SJCRH30 (cell line): ENCODE data around the gene SNAPC2. TPM values are rescaled to one million over a fixed set of nuclear protein-coding genes. Genes with fewer than 3 reads are reported as not detected.
"Not testable (repeated sequence)": the region's sequence is repeated elsewhere in the genome, so short reads cannot be mapped to it uniquely, and the experiment has no call there.

Experiments used
- DNase-seq, 2 experiments: peaks; one replicate each; pipeline ENCODE4 v3.0.0-alpha.2; 2015 to 2020
- H3K27ac ChIP-seq: fragments of 250-450 bp; sonication (Bioruptor Pico); 2 replicates; pipeline ENCODE4 v1.5.1; 2020; ENCODE audit warnings: mild to moderate bottlenecking, moderate library complexity
- H3K27me3 ChIP-seq: fragments of 250-450 bp; sonication (Bioruptor Pico); 2 replicates; pipeline ENCODE4 v1.5.1; 2020; ENCODE audit warnings: mild to moderate bottlenecking, moderate library complexity
- H3K36me3 ChIP-seq: fragments of 250-450 bp; sonication (Bioruptor Pico); 2 replicates; pipeline ENCODE4 v1.5.1; 2020; ENCODE audit warnings: mild to moderate bottlenecking, moderate library complexity
- H3K4me1 ChIP-seq: fragments of 250-450 bp; sonication (Bioruptor Pico); 2 replicates; pipeline ENCODE4 v1.5.1; 2020; ENCODE audit warnings: mild to moderate bottlenecking, moderate library complexity
- H3K4me3 ChIP-seq: fragments of 250-450 bp; sonication (Bioruptor Pico); 2 replicates; pipeline ENCODE4 v1.5.1; 2020; ENCODE audit warnings: mild to moderate bottlenecking, moderate library complexity
- H3K9me3 ChIP-seq: fragments of 250-450 bp; sonication (Bioruptor Pico); replicated peaks from 2 replicates; pipeline ENCODE4 v1.5.1; 2020; ENCODE audit warnings: mild to moderate bottlenecking, moderate library complexity
- total RNA-seq: library from RNA; depleted of rRNA; stranded (reverse); fragments of >200 nt; shearing (Covaris generic); gene quantifications from 2 replicates; pipeline ENCODE4 v1.2.3, GENCODE V29; 2014

SNAPC2 gene
- total RNA-seq, 1 experiment from 2014 or later = 15.8 TPM

GRCh38 chr19:7910321-7911161, 9.6 kb upstream of the SNAPC2 start:
- Histone ChIP-seq H3K36me3 (no peaks in the 10 kb centered on the region; the same call in 1 of the 2 replicates), H3K9me3 (no peaks in the 10 kb centered on the region), H3K4me3 (no peak overlapping the region), H3K4me1 (no peaks in the 10 kb centered on the region), H3K27ac (no peak overlapping the region), H3K27me3 (no peaks in the 10 kb centered on the region; the same call in 1 of the 2 replicates)
- DNase-seq = no peak

- H3K36me3 ChIP-seq = no peaks in the 10 kb centered on the region; the same call in 1 of the 2 replicates
- H3K9me3 ChIP-seq = no peaks in the 10 kb centered on the region
- H3K27me3 ChIP-seq = no peaks in the 10 kb centered on the region; the same call in 1 of the 2 replicates
- H3K27ac ChIP-seq = no peak overlapping the region
- no peak overlapping the region for H3K4me3 ChIP-seq
- DNase-seq = no peak
- H3K4me1 ChIP-seq = no peaks in the 10 kb centered on the region
Observed at GRCh38 chr19:7911508-7912143, 8.5 kb upstream of the SNAPC2 start.

GRCh38 chr19:7912144-7912696, 7.9 kb upstream of the SNAPC2 start:
- H3K4me3 ChIP-seq = no peak overlapping the region
- no peak for DNase-seq
- H3K27me3 ChIP-seq = no peaks in the 10 kb centered on the region; the same call in 1 of the 2 replicates
- no peaks in the 10 kb centered on the region for H3K4me1 ChIP-seq
- no peaks in the 10 kb centered on the region; the same call in 1 of the 2 replicates for H3K36me3 ChIP-seq
- H3K27ac ChIP-seq = no peak overlapping the region
- no peaks in the 10 kb centered on the region for H3K9me3 ChIP-seq

- no peaks in the 10 kb centered on the region for H3K9me3 ChIP-seq
- H3K27me3 ChIP-seq = no peaks in the 10 kb centered on the region; the same call in 1 of the 2 replicates
- H3K4me3 ChIP-seq = no peak overlapping the region
- no peaks in the 10 kb centered on the region; the same call in 1 of the 2 replicates for H3K36me3 ChIP-seq
- H3K27ac ChIP-seq = no peak overlapping the region
- no peak for DNase-seq
- H3K4me1 ChIP-seq = no peaks in the 10 kb centered on the region
Observed at GRCh38 chr19:7912697-7913564, 7.2 kb upstream of the SNAPC2 start.

- no peaks in the 10 kb centered on the region for H3K9me3 ChIP-seq
- H3K36me3 ChIP-seq = no peaks in the 10 kb centered on the region; the same call in 1 of the 2 replicates
- no peak overlapping the region for H3K27ac ChIP-seq
- H3K27me3 ChIP-seq = no peaks in the 10 kb centered on the region; the same call in 1 of the 2 replicates
- no peaks in the 10 kb centered on the region for H3K4me1 ChIP-seq
- no peak overlapping the region for H3K4me3 ChIP-seq
- no peak for DNase-seq
Observed at GRCh38 chr19:7913652-7914051, 6.5 kb upstream of the SNAPC2 start.

- DNase-seq = no peak
- no peak overlapping the region for H3K4me3 ChIP-seq
- H3K36me3 ChIP-seq = no peaks in the 10 kb centered on the region; the same call in 1 of the 2 replicates
- no peaks in the 10 kb centered on the region for H3K9me3 ChIP-seq
- no peaks in the 10 kb centered on the region for H3K4me1 ChIP-seq
- no peak overlapping the region for H3K27ac ChIP-seq
- no peaks in the 10 kb centered on the region; the same call in 1 of the 2 replicates for H3K27me3 ChIP-seq
Observed at GRCh38 chr19:7914099-7914498, 6.0 kb upstream of the SNAPC2 start.

- no peaks in the 10 kb centered on the region for H3K9me3 ChIP-seq
- no peaks in the 10 kb centered on the region; the same call in 1 of the 2 replicates for H3K27me3 ChIP-seq
- H3K4me3 ChIP-seq = no peak within 1 kb of the TSS
- DNase-seq = no peak
- H3K36me3 ChIP-seq = no peaks in the 10 kb centered on the region; the same call in 1 of the 2 replicates
- no peak within 1 kb of the TSS for H3K27ac ChIP-seq
- H3K4me1 ChIP-seq = no peaks in the 10 kb centered on the region
Observed at GRCh38 chr19:7914598-7915045, 5.5 kb upstream of the SNAPC2 start, which contains the start of gene TGFBR3L. Gene TGFBR3L (plus strand): TSS chr19:7914830.

GRCh38 chr19:7915250-7916102, 4.7 kb upstream of the SNAPC2 start:
- no peak for DNase-seq
- Histone ChIP-seq H3K4me3 (no peak overlapping the region), H3K27me3 (no peaks in the 10 kb centered on the region; the same call in 1 of the 2 replicates), H3K36me3 (no peaks in the 10 kb centered on the region; the same call in 1 of the 2 replicates), H3K27ac (no peak overlapping the region), H3K4me1 (no peaks in the 10 kb centered on the region), H3K9me3 (no peaks in the 10 kb centered on the region)

GRCh38 chr19:7916103-7916954, 3.8 kb upstream of the SNAPC2 start:
- H3K9me3 ChIP-seq = no peaks in the 10 kb centered on the region
- H3K4me1 ChIP-seq = no peaks in the 10 kb centered on the region
- H3K36me3 ChIP-seq = no peaks in the 10 kb centered on the region; the same call in 1 of the 2 replicates
- no peaks in the 10 kb centered on the region; the same call in 1 of the 2 replicates for H3K27me3 ChIP-seq
- no peak for DNase-seq
- H3K4me3 ChIP-seq = peak overlapping the region; percentile 25
- H3K27ac ChIP-seq = no peak overlapping the region

GRCh38 chr19:7916955-7917266, 3.2 kb upstream of the SNAPC2 start:
- Histone ChIP-seq H3K36me3 (no peaks in the 10 kb centered on the region; the same call in 1 of the 2 replicates), H3K9me3 (no peaks in the 10 kb centered on the region), H3K27me3 (no peaks in the 10 kb centered on the region; the same call in 1 of the 2 replicates), H3K4me3 (no peak overlapping the region), H3K27ac (no peak overlapping the region), H3K4me1 (no peaks in the 10 kb centered on the region)
- DNase-seq = no peak

GRCh38 chr19:7917267-7918061, 2.7 kb upstream of the SNAPC2 start:
- H3K9me3 ChIP-seq = no peaks in the 10 kb centered on the region
- no peaks in the 10 kb centered on the region for H3K4me1 ChIP-seq
- H3K4me3 ChIP-seq = no peak overlapping the region
- no peak overlapping the region for H3K27ac ChIP-seq
- H3K36me3 ChIP-seq = no peaks in the 10 kb centered on the region; the same call in 1 of the 2 replicates
- no peaks in the 10 kb centered on the region; the same call in 1 of the 2 replicates for H3K27me3 ChIP-seq
- DNase-seq = no peak

GRCh38 chr19:7918062-7918614, 2.0 kb upstream of the SNAPC2 start:
- not testable (repeated sequence) for H3K27me3 ChIP-seq, H3K4me1 ChIP-seq, H3K4me3 ChIP-seq, DNase-seq, H3K27ac ChIP-seq, H3K9me3 ChIP-seq, H3K36me3 ChIP-seq
